Coronary artery (tissue), 2 donors: Measurements from ENCODE around the gene RERE.
"Not testable (repeated sequence)": the region's sequence is repeated elsewhere in the genome, so short reads cannot be mapped to it uniquely, and the experiment has no call there.

Experiments used
- DNase-seq: peaks from one replicate; pipeline ENCODE4 v3.0.0-alpha.2; 2017; ENCODE audit warnings: low spot score
- H3K27ac ChIP-seq, 2 donors: fragments of 200-600 bp; sonication (generic); one replicate each; pipeline ENCODE4 v1.5.1; 2016 to 2019
- H3K4me3 ChIP-seq: fragments of 200-600 bp; sonication (generic); 2 replicates; pipeline ENCODE4 v1.5.1; 2016; ENCODE audit warnings: mild to moderate bottlenecking, moderate library complexity
- TF ChIP-seq, protein P1 (sequence below): fragments of 200-600 bp; sonication (generic); IDR thresholded peaks from one replicate; pipeline ENCODE4 v1.5.1; 2019; ENCODE audit warnings: antibody characterized with exemption

The RERE gene

DNA sequence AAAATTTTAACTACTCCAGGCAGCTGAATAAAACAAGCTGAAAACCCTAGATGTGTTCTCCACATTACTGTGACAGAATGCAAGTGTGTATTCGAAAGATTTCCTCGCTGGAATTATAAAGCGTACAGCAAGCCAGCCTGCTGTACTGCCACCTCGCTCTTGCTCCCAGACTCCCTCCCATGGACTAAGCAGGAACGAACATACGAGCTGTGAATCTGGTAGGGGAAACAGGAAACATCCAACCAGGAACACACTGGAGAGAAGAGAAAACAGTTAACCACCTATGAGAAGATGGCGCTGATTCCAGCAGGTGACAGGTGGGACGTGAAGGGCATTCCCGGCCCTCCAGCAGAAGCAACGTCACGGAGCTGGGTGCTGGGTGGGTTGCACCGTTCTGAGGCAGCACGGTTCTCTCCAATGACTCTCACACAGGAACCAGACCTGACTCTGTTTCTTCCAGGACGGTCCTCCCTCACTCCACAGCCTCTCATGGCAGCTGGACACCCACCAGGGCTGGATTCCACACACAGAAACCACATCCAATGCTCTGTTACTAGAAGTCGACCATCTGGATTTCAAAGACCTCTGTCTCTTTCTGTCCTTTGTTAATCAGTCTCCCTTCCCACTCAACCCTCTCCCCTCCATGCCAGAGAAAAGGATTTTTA, 219.2 kb downstream of the RERE start:
- DNase-seq: no peak
- TF ChIP-seq, protein P1, sequence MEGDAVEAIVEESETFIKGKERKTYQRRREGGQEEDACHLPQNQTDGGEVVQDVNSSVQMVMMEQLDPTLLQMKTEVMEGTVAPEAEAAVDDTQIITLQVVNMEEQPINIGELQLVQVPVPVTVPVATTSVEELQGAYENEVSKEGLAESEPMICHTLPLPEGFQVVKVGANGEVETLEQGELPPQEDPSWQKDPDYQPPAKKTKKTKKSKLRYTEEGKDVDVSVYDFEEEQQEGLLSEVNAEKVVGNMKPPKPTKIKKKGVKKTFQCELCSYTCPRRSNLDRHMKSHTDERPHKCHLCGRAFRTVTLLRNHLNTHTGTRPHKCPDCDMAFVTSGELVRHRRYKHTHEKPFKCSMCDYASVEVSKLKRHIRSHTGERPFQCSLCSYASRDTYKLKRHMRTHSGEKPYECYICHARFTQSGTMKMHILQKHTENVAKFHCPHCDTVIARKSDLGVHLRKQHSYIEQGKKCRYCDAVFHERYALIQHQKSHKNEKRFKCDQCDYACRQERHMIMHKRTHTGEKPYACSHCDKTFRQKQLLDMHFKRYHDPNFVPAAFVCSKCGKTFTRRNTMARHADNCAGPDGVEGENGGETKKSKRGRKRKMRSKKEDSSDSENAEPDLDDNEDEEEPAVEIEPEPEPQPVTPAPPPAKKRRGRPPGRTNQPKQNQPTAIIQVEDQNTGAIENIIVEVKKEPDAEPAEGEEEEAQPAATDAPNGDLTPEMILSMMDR: peak; percentile 40
- Histone ChIP-seq H3K27ac (peak overlapping the region; percentile 39 to 70), H3K4me3 (peak overlapping the region; percentile 24)

DNA sequence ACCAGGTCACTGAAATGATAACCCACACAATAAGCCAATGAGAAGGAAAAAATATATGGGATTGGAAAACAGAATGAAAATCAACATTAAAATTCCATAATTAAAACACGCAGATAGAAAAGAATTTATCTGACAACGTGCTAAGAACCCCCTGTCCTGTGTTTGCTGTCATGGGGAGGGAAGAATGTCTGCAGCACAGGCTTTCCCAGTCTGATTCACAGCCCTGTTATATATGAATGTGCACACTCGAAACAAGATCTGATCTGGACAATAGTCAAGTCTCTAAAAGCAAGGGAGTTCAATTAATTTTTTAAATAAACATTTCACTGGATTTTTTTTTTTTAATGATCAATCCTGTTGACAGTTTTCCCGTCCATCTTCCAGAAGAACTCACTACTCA, 220.0 kb downstream of the RERE start:
- Histone ChIP-seq H3K4me3 (no peak overlapping the region), H3K27ac (no peak overlapping the region)
- no peak for DNase-seq
- TF ChIP-seq, protein P1: no peak

DNA sequence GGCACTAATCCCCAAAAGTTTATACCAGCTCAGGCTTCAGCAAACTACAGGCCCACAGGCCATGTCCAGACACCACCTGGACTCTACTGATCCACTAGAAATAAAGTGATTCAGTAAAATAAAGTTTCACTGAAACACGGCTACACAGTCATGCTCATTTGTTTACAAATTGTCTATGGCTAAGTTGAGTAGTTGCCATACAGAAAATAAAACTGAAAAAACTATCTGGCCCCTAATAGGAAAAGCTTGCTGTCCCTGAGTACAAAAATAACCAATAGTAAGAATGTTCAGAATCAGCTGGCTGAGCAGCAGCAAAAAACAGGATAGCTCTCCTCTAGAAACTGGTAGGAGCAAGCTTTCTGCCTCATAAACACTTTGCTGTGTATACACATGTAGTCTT, 221.5 kb downstream of the RERE start:
- DNase-seq: no peak
- no peak overlapping the region for H3K4me3 ChIP-seq
- TF ChIP-seq, protein P1: no peak
- H3K27ac ChIP-seq: no peak overlapping the region

DNA sequence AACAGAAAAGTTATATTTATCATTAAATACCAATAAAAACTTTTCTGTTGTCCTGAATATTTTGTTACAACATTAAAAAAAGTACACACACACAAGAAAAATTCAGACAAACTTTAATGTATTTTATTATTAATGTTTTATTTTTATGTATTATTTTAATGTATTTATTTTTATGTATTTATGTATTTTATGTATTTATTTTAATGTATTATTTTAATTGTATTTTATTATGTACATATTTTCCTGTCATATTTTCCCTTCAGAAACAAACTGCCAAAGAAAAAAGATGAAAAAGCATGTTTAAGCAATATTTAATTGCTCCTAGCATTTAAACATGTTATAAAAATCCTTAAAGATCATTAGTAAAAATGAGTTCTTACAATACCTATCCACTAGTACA, 222.1 kb downstream of the RERE start:
- no peak for DNase-seq
- no peak overlapping the region for H3K27ac ChIP-seq
- TF ChIP-seq, protein P1: no peak

DNA sequence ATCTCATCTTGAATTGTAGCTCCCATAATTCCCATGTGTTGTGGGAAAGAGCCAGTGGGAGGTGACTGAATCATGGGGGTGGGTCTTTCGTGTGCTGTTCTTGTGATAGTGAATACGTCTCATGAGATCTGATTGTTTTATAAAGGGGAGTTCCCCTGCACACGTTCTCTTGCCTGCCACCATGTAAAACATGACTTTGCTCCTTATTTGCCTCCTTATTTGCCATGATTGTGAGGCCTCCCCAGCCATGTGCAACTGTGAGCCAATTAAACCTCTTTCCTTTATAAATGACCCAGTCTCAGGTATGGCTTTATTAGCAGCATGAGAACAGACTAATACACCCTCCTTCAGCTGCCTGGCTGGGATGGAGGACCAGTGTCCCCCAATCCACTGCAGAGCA, 224.1 kb downstream of the RERE start:
- not testable (repeated sequence) for DNase-seq, H3K4me3 ChIP-seq, H3K27ac ChIP-seq

More for the DNA sequence above, 222.1 kb downstream of the RERE start:
- no peak overlapping the region for H3K4me3 ChIP-seq

DNA sequence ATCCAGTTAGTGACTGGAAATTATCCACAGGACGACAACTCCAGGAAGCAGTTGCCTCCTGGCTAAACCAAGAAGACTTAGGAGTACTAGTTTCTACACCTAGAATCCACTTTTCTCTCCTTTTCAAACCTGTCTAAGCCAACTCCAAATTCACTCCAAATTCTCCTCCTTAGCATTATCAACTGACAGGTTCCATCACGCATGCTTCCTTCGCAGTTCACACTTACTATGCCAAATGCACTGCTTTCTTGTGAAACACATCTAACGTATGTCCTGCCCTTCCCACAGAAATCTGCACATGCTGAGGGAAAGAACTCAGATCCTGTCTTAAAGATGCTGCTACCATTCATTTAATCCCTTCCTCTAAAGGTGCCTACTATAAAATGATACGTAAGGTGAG, 225.9 kb downstream of the RERE start:
- TF ChIP-seq, protein P1: no peak
- no peak overlapping the region for H3K27ac ChIP-seq
- no peak for DNase-seq
- no peak overlapping the region for H3K4me3 ChIP-seq

DNA sequence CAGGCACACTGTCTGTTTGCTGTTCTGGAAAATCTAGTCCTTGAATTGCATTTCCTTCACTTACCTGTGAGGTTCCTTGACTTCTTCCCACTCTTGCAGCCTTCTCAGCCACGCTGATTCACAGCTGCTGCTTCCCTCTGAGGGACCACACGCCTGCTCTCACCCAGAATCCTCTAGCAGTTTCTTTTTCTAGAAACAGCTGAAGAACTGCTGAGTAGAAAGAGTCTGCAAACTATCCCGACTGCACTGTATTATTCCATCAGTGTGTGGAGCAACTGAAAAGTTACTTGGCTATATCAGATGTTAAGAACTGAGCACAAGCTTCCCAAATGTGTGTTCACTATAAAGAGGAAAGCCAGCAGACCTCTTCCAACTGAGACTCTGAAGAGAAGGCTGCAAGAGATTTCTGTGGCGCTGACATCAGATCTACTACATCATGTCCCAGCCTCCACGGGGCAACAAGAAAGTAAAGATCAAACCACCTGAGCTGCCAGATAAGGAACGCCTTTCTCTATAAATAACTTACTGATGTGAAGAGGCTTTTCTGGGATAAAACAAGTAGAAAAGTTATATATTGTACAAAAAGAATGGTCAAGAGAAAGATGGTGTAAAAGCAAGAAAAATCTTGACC, 226.6 kb downstream of the RERE start:
- Histone ChIP-seq H3K4me3 (peak overlapping the region; percentile 3), H3K27ac (peak overlapping the region in 1 of 2 donors; percentile 38)
- DNase-seq: no peak
- TF ChIP-seq, protein P1: no peak
